NCI-H146 treated with DMSO at 0.1 percent for 48 hours (cell line): Measurements from ENCODE around the gene CFAP65.
A peak's percentile ranks its signal among the peaks of the same experiment; 100 is the strongest.

Source experiments
- DNase-seq: peaks from one replicate; lab custom pipeline; 2025; ENCODE audit not compliant: unreplicated experiment; lab: John Stamatoyannopoulos, UW

The CFAP65 gene

GRCh38 chr2:219060821-219061791 is 19.8 kb upstream of the CFAP65 start, which contains the start of gene IHH:
Gene IHH (minus strand): TSS chr2:219060921. CDS start chr2:219060467, 454 bp downstream.
- DNase-seq: no peak

- DNase-seq: no peak
These were observed 18.7 kb upstream of the CFAP65 start for GRCh38 chr2:219059725-219060682.

GRCh38 chr2:219059375-219059724 is 18.0 kb upstream of the CFAP65 start:
- DNase-seq: no peak

GRCh38 chr2:219058541-219059374 is 17.4 kb upstream of the CFAP65 start:
- DNase-seq: no peak

- peak; percentile 27 for DNase-seq
These were observed 16.6 kb upstream of the CFAP65 start for GRCh38 chr2:219057709-219058540.

- no peak for DNase-seq
These were observed 15.8 kb upstream of the CFAP65 start for GRCh38 chr2:219056896-219057708.

GRCh38 chr2:219056176-219056895 is 15.0 kb upstream of the CFAP65 start:
- no peak for DNase-seq

GRCh38 chr2:219054956-219055903 is 13.9 kb upstream of the CFAP65 start:
- DNase-seq: no peak

GRCh38 chr2:219049282-219049681 is 8.0 kb upstream of the CFAP65 start:
- DNase-seq: no peak

GRCh38 chr2:219045937-219046550 is 4.7 kb upstream of the CFAP65 start:
- DNase-seq: no peak

- DNase-seq: no peak
These were observed 1.4 kb upstream of the CFAP65 start for GRCh38 chr2:219042750-219043149.

GRCh38 chr2:219042157-219042556 is 841 bp upstream of the CFAP65 start:
- DNase-seq: no peak

GRCh38 chr2:219038600-219038999 is 2.7 kb downstream of the CFAP65 start:
- DNase-seq: no peak

GRCh38 chr2:219037783-219038499 is 3.4 kb downstream of the CFAP65 start:
- DNase-seq: no peak

- no peak for DNase-seq
These were observed 5.4 kb downstream of the CFAP65 start for GRCh38 chr2:219035942-219036341.

- DNase-seq: no peak
These were observed 6.5 kb downstream of the CFAP65 start for GRCh38 chr2:219034823-219035222.
